WERI-Rb-1 (cell line): Measurements from ENCODE around the gene LDB1.

Experiments used
- DNase-seq: peaks from one replicate; pipeline ENCODE4 v3.0.0-alpha.2; 2020
- H3K27ac ChIP-seq: fragments of 250-450 bp; sonication (Bioruptor Pico); 2 replicates; pipeline ENCODE4 v1.5.1; 2020; ENCODE audit warnings: mild to moderate bottlenecking, moderate library complexity
- H3K27me3 ChIP-seq: fragments of 250-450 bp; sonication (Bioruptor Pico); 2 replicates; pipeline ENCODE4 v1.5.1; 2021; ENCODE audit warnings: mild to moderate bottlenecking, low read depth, moderate library complexity; ENCODE audit not compliant: insufficient read depth, severe bottlenecking
- H3K36me3 ChIP-seq: fragments of 250-450 bp; sonication (Bioruptor Pico); 2 replicates; pipeline ENCODE4 v1.5.1; 2020; ENCODE audit warnings: mild to moderate bottlenecking, moderate library complexity
- H3K4me3 ChIP-seq: 2 replicates; pipeline ENCODE4 v1.5.1; 2011; ENCODE audit warnings: low read depth, mild to moderate bottlenecking, control low read depth, low read length
- H3K9me3 ChIP-seq: fragments of 250-450 bp; sonication (Bioruptor Pico); 2 replicates; pipeline ENCODE4 v1.5.1; 2021; ENCODE audit warnings: mild to moderate bottlenecking, moderate library complexity; ENCODE audit not compliant: severe bottlenecking
- CTCF ChIP-seq: IDR thresholded peaks from 2 replicates; pipeline ENCODE4 v1.5.1; 2011; ENCODE audit warnings: low read depth, mild to moderate bottlenecking, control low read depth, inconsistent platforms, low read length

LDB1 gene

GRCh38 chr10:102113261-102113955 is 6.8 kb downstream of the LDB1 start:
- H3K27ac ChIP-seq, result no peak overlapping the region; the same call in 1 of the 2 replicates
- peaks cover 42% of the 10 kb centered on the region for H3K36me3 ChIP-seq
- no peaks in the 10 kb centered on the region for H3K27me3 ChIP-seq
- TF ChIP-seq CTCF, result no peak
- DNase-seq, result no peak
- no peaks in the 10 kb centered on the region for H3K9me3 ChIP-seq
- H3K4me3 ChIP-seq, result peak overlapping the region; percentile 66

GRCh38 chr10:102112210-102112817 is 7.9 kb downstream of the LDB1 start:
- no peak for DNase-seq
- peaks cover 52% of the 10 kb centered on the region for H3K36me3 ChIP-seq
- no peaks in the 10 kb centered on the region for H3K27me3 ChIP-seq
- H3K4me3 ChIP-seq, result no peak overlapping the region
- 0 out of 2 replicates have a peak overlapping the region, but pooled peaks have one; percentile 20 for H3K27ac ChIP-seq
- peak; percentile 22; the same call in 1 of the 2 replicates for TF ChIP-seq CTCF
- H3K9me3 ChIP-seq, result no peaks in the 10 kb centered on the region

GRCh38 chr10:102111276-102111675 is 8.9 kb downstream of the LDB1 start:
- no peak overlapping the region for H3K27ac ChIP-seq
- DNase-seq, result no peak
- H3K27me3 ChIP-seq, result no peaks in the 10 kb centered on the region
- no peaks in the 10 kb centered on the region for H3K9me3 ChIP-seq
- no peak overlapping the region for H3K4me3 ChIP-seq
- no peak for TF ChIP-seq CTCF
- peaks cover 58% of the 10 kb centered on the region for H3K36me3 ChIP-seq

- Histone ChIP-seq H3K27ac (no peak overlapping the region), H3K4me3 (no peak overlapping the region), H3K27me3 (no peaks in the 10 kb centered on the region), H3K36me3 (peaks cover 60% of the 10 kb centered on the region), H3K9me3 (no peaks in the 10 kb centered on the region)
- no peak for DNase-seq
- no peak for TF ChIP-seq CTCF
Measured at GRCh38 chr10:102109166-102110116, 10.7 kb downstream of the LDB1 start.

GRCh38 chr10:102106998-102107397 is 13.2 kb downstream of the LDB1 start:
- Histone ChIP-seq H3K27ac (no peak overlapping the region), H3K27me3 (no peaks in the 10 kb centered on the region), H3K4me3 (no peak overlapping the region), H3K36me3 (peaks cover 54% of the 10 kb centered on the region), H3K9me3 (no peaks in the 10 kb centered on the region)
- no peak for TF ChIP-seq CTCF
- no peak for DNase-seq
